Measurements from ENCODE around the gene CMIP.

CMIP gene

DNA sequence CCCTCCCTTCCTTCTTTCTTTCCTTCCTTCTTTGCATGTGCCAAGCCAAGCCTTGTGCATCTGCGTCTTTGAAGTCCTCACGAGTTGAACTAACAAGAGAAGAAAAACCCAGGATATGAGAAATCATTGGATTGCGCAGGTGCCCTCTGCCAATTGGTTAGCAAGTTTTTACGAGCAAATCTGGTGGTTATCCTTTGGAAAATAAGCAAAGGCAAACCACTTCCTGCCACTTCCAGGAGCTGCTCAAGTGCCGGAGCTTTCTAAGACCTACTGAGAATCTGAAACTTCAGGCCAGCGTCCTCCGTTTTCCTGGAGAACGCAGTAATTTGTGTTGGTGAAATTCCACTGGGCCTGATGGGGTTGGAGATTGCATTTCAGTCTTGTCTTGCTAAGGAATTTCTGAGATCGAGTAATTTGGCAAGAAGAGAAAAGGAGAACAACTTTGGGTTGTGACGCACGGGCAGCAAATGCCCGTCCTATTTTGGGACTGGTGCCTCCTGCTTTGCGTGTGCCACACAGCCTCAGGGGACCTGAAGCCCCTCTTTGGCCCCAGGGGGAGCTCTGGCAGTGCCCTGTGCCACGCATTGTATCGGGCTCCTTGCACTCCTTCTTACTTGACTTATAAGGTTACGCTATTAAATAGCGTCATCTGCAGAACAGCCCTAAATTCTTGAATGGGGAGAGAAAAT lies 56.4 kb downstream of the CMIP start:
- TF ChIP-seq GATA3 (IDR thresholded peaks at IDR 0.05; ENCODE audit: low read depth, low read length) = no peak

DNA sequence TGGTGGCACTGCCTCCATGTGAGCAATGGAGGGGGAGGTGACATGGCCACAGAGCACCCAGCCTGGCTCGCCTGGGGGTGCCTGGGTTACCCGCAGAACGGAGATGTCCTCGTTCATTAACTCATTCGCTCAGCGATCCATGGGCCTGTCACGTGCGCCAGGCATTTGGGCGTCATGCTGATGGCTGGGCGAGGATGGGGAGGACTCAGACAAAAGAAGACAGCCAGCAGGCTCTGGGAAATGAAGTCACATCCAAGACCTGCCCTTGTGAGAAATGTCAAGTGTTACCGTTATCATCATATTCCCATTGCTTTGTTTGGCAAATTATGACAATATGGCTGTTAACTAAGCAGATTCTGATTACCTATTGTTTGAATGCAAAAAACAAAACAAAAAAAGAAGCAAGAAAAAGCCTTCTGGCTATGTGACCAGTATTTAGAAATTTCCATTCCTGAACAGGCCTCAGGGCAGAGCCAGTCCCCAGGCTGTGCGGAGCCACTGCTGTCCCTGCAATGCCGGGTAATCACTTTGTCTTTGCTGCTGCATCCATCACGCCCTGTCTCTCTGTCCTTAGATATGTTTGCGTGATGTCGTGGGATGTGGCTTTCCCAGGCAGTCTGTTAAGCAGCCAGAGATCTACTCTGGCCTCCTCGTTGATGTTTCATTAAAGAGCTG lies 57.9 kb downstream of the CMIP start:
- no peak for TF ChIP-seq GATA3 (IDR thresholded peaks at IDR 0.05; ENCODE audit: low read depth, low read length)
- TF ChIP-seq GATA2 (IDR thresholded peaks at IDR 0.05; ENCODE audit: low read depth, low read length) = no peak

DNA sequence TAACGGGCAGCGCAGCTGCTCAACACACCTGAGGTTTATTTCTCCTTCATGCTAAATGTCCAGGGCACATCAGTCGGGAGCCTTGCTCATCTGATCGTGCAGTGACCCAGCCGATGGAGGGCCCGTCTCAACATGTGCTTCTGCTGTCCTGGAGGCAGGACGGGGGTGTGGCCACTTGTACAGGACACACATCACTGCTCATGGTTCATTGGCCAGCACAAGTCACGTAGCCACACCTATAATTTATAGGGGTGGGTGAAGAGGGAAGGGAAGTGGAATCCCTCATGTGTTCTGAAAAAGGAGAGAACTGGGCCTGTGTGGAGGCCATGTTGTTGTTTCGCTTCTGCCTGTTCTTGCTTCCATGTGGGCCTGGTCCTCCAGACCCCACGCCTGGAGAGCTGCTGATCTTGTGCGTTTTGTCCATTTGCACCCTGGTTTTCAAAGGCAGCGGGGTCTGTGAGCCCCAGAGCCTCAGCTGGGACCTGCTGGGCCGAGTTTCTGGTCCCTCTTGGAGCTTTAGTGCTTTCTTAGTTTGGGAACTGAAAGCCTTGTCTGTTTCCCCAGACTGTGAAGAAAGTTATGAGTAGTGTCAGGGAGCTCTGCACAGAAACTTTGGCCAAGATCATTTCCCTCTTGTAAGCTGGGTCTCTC lies 60.5 kb downstream of the CMIP start:
- TF ChIP-seq GATA2 (IDR thresholded peaks at IDR 0.05; ENCODE audit: low read depth, low read length) (no peak), GATA3 (IDR thresholded peaks at IDR 0.05; ENCODE audit: low read depth, low read length) (no peak)

DNA sequence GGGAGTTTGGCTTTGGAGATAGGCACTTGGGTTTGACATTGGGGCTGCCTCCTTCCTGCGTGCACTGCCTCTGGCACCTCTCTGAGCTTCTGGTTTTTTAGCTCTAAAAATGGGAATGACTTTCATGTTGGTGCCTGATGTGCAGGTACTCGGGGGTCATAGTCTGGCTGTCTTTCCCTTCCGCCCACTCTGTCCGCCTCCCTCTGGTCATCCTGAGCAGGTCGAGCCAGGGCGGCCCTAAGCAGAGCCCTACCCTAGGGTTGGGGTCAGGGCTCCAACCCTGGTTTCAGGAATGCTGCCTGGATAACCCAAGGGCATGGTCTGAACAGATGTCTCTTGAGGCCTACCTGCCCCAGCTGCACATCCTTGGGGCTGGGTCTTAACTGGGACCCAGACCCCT lies 64.8 kb downstream of the CMIP start:
- TF ChIP-seq GATA3 (IDR thresholded peaks at IDR 0.05; ENCODE audit: low read depth, low read length) = no peak
- TF ChIP-seq GATA2 (IDR thresholded peaks at IDR 0.05; ENCODE audit: low read depth, low read length) = no peak

DNA sequence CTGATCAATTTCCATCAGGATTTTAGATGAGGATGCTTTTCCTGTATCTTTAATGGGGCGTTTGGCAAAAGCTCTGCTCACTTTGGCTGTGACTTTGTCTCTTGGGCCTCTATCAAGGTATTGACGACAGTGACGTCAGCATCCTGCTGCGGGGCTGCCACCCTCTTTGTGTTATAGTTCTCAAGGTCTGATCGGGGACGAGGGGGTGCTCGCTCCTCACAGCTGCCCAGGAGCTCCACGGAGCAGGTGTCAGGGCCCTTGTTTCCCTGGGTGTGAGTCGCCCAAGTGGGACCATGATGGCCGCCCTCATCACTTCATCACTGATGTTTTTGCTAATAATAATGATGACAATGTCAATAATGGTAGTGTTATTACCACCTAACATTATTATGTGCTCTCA lies 65.4 kb downstream of the CMIP start:
- TF ChIP-seq GATA2 (IDR thresholded peaks at IDR 0.05; ENCODE audit: low read depth, low read length) = no peak
- no peak for TF ChIP-seq GATA3 (IDR thresholded peaks at IDR 0.05; ENCODE audit: low read depth, low read length)

DNA sequence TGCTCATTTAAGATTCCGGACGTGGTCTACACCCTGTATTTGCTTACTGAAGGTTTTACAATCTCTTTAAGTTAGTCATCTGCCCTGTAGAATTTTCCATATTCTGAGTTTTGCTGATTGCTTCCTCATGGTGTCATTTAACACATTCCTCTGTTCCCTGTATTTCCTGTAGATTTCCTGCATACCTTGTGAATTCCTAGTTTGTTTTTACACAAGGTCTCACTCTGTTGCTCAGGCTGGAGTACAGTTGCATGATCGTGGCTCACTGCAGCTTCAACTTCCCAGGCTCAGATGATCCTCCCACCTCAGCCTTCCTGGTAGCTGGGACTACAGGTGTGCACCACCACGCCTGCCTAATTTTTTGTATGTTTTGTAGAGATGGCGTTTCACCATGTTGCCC lies 66.8 kb downstream of the CMIP start:
- TF ChIP-seq GATA2 (IDR thresholded peaks at IDR 0.05; ENCODE audit: low read depth, low read length) (no peak), GATA3 (IDR thresholded peaks at IDR 0.05; ENCODE audit: low read depth, low read length) (no peak)

DNA sequence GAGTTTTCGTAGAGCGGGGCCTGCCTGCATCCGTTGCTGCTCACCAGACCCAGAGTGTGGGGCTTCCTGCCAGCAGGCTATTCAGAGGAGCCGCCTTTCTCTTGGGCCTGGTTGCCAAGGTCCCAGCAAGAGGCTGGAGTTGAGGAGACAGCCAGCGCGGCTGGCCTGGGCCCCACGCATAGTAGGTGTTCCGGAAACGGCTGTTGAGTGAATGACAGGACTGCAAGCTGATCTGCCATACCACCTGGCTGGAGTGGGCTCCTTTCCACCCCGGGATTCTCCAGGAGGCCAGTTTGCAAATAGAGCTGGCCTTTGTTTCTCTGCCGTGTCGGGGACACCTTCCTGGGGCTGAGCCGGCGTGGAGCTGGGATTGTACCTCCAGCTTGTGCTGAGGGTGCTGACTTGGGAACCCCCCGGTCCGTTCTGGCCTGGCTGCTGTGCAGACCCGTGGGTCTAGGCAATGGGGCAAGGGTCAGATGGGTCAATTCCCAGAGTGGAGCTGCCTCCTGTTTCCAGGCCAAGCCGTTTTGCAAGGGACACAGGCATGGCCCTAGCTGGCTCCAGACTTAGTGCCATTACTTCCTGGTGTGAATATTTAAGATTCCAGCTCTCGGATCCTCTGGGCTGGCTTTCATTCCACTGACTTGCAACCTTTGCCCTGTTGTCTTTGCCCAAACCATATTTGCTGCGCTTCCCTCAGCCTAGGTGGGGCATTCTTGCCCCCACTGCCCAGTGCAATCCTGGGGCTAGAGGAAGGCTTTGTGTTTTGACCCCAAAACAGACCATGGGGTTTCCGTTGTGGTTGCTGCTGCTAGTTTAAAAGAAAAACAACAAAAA lies 68.8 kb downstream of the CMIP start:
- TF ChIP-seq GATA3 (IDR thresholded peaks at IDR 0.05; ENCODE audit: low read depth, low read length) (no peak), GATA2 (IDR thresholded peaks at IDR 0.05; ENCODE audit: low read depth, low read length) (no peak)

DNA sequence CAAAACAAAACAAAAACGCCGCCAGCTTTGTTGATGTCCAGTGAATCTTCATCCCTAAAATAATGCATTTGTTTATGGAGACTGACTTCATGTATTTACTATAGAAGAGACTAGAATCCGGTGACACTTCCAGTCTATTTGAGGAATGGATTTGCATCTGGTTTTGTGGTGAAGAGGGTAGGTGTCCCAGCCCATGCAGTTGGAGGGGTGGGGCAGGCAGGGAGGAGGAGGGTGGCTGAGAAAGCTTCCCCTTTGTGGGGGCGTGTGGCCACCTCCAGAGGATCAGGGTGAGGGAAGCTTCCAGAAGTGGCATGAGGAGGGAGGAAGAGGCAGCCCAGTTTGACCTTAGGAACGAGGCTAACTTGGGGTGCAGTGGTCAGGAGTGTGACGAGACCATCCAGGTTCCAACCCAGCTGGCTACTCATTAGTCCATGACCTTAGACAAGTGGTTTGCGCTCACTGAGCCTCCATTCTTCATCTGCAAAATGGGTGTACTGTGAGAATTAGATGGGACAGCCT lies 69.5 kb downstream of the CMIP start:
- TF ChIP-seq GATA2 (IDR thresholded peaks at IDR 0.05; ENCODE audit: low read depth, low read length) (no peak), GATA3 (IDR thresholded peaks at IDR 0.05; ENCODE audit: low read depth, low read length) (no peak)

DNA sequence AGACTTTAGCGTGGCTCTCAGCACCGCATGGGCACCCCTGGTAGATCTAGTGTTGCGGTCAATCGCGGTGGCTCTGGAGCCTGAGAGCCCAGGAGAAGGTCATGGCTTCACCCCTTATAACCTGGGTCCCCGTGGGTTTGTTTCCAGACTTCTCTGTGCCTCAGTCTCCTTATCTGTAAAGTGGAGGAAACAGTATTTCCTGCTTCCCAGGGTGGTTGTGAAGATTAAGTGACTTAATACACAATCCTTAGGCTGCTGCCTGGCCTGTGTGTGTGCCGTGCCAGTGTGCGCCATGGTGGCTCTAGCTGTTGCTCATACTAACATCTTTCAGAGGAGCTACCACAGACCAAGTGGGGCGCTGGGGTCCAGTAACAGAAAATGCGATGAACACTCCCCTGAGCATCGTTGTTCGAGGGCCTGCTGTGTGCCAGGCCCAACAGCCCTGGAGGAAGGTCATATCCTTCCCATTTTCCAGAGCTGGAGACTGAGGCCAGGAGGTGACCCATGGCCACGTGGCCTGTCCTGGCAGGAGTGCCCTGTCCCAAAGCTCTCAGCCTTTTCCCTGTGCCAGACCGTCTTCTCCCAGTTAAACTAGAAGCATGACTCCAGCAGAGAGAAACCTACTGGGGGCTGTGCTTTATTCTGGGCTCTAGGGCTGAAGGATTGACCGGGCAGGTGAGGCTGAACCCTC lies 70.1 kb downstream of the CMIP start:
- TF ChIP-seq GATA2 (IDR thresholded peaks at IDR 0.05; ENCODE audit: low read depth, low read length) (no peak), GATA3 (IDR thresholded peaks at IDR 0.05; ENCODE audit: low read depth, low read length) (no peak)

DNA sequence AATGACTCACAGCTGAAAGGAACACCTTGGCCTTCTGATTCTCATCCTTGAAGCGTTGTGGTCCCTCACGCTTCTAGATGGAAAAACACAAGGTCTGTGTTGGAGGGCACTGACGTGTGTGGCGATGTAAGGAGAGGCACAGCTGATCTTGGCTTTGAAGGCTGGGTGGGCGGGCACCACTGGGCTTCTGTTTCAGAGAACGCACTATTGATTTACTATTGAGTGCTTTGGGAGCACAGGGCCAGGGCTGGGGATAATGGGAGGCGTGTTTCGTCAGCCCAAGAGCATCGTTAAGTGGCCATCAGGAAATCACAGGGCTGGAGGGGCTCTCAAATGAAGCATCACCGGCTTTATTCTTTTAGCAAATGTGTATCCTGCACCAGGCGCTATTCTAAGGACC lies 70.7 kb downstream of the CMIP start:
- no peak for TF ChIP-seq GATA2 (IDR thresholded peaks at IDR 0.05; ENCODE audit: low read depth, low read length)
- no peak for TF ChIP-seq GATA3 (IDR thresholded peaks at IDR 0.05; ENCODE audit: low read depth, low read length)

DNA sequence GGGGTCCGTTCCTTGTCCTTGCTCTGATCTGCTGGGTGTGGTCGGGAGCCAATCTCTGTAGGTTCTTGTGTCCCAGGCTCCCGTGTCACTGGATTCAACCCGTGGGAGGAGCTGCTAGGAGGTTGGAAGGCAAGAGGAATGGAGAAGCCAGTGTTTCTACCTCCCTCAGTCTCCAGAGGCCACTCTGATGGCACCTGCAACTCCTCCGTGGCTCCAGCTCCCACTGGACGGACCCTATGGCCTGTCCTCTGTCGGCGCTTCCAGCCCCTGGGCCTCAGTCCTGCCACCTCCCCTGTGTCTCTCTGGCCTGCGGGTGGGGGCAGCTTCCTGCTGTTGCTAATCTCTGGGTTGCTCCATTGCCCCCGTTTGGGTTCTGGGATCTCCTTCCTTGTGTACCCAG lies 71.1 kb downstream of the CMIP start:
- no peak for TF ChIP-seq GATA3 (IDR thresholded peaks at IDR 0.05; ENCODE audit: low read depth, low read length)
- TF ChIP-seq GATA2 (IDR thresholded peaks at IDR 0.05; ENCODE audit: low read depth, low read length) = no peak

DNA sequence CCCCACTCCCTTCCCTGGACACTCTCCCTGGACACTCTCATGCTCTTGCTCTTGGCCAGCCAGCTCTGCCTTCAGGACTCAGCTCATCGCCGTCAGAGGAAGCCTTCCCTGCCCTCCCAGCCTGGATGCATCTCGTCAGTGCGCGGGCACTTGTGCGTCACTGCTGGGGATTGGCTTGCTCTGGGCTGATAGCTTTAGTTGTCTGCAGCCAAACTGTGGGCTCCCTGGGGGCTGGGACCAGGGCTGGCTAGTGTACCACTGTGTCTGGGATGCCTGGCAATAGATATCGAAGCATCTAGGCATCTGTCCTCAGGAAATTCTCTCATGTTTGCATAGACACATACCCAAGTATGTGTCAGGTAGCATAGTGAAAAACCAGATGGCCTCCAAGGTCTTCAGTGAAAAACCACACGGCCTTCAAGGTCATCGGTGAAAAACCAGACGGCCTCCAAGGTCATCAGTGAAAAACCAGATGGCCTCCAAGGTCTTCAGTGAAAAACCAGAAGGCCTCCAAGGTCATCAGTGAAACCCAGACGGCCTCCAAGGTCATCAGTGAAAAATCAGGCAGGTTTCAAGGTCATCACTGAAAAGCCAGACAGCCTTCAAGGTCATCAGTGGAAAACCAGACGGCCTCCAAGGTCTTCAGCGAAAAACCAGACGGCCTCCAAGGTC lies 72.0 kb downstream of the CMIP start:
- peak; percentile 80 for TF ChIP-seq GATA3 (IDR thresholded peaks at IDR 0.05; ENCODE audit: low read depth, low read length)
- peak; percentile 90 for TF ChIP-seq GATA2 (IDR thresholded peaks at IDR 0.05; ENCODE audit: low read depth, low read length)

DNA sequence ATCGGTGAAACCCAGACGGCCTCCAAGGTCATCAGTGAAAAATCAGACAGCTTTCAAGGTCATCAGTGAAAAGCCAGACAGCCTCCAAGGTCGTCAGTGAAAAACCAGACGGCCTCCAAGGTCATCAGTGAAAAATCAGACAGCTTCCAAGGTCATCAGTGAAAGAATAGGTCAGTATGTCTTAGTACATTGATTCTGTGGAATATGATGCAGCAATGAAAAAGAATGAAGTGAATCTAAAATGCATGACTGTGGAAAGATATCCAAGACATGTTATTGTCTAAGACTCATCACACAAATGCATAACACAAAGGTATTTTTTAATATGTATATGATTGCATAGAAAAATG lies 72.5 kb downstream of the CMIP start:
- TF ChIP-seq GATA3 (IDR thresholded peaks at IDR 0.05; ENCODE audit: low read depth, low read length) (no peak; the same call in 1 of the 2 replicates), GATA2 (IDR thresholded peaks at IDR 0.05; ENCODE audit: low read depth, low read length) (no peak)

Data from SH-SY5Y (cell line).